H1 (cell line): ENCODE measurements around the gene MXRA7. TPM values are rescaled to one million over a fixed set of nuclear protein-coding genes. Genes with fewer than 3 reads are reported as not detected.

Experiments used
- ATF3 ChIP-seq: IDR thresholded peaks from 2 replicates; pipeline ENCODE4 v1.6.1; 2011; ENCODE audit warnings: low read depth, mild to moderate bottlenecking, low read length; ENCODE audit not compliant: insufficient read depth
- BCL11A ChIP-seq, 2 experiments: IDR thresholded peaks; one replicate each; pipeline ENCODE4 v1.6.1; 2011; ENCODE audit warnings: low read depth in 2 of 2, low read length in 2 of 2, mild to moderate bottlenecking in 2 of 2
- CBX8 ChIP-seq: fragments of 300-800, 300-1000 bp; sonication (generic); IDR thresholded peaks from 2 replicates; pipeline ENCODE4 v1.7.1; 2016; ENCODE audit warnings: low read depth, low read length, borderline replicate concordance
- CTCF ChIP-seq, 3 experiments: IDR thresholded peaks; 1 replicate in 2 of 3; 2 replicates in 1 of 3; pipeline versions ENCODE4 v1.5.1 to v1.6.1; 2011; ENCODE audit warnings: low read length in 3 of 3, mild to moderate bottlenecking in 3 of 3, inconsistent platforms in 2 of 3, low read depth in 1 of 3, moderate library complexity in 1 of 3; ENCODE audit not compliant: insufficient read depth in 1 of 3; ENCODE audit errors: control extremely low read depth in 1 of 3
- EGR1 ChIP-seq: IDR thresholded peaks from 2 replicates; pipeline ENCODE4 v1.6.1; 2011; ENCODE audit warnings: low read depth, low read length, borderline replicate concordance
- GABPA ChIP-seq: IDR thresholded peaks from 2 replicates; pipeline ENCODE4 v1.6.1; 2011; ENCODE audit warnings: mild to moderate bottlenecking, low read length, moderate library complexity, borderline replicate concordance; ENCODE audit not compliant: insufficient read depth
- HDAC2 ChIP-seq, 2 experiments: fragments of 300-600 bp in 1 of 2; sonication (generic) in 1 of 2; IDR thresholded peaks; 2 replicates each; pipeline ENCODE4 v1.6.1; 2011 to 2012; ENCODE audit warnings: low read depth in 2 of 2, low read length in 2 of 2, mild to moderate bottlenecking in 2 of 2, moderate library complexity in 2 of 2, borderline replicate concordance in 1 of 2, inconsistent platforms in 1 of 2
- HDAC6 ChIP-seq: IDR thresholded peaks from one replicate; pipeline ENCODE4 v1.7.1; 2012; ENCODE audit warnings: low read depth, mild to moderate bottlenecking, inconsistent platforms, low read length, moderate library complexity
- JUND ChIP-seq: IDR thresholded peaks from 2 replicates; pipeline ENCODE4 v1.6.1; 2011; ENCODE audit warnings: mild to moderate bottlenecking, improper control_type of control experiment, low read length
- NRF1 ChIP-seq: IDR thresholded peaks from 2 replicates; pipeline ENCODE4 v1.6.1; 2011; ENCODE audit warnings: mild to moderate bottlenecking, low read depth, low read length, improper control_type of control experiment
- PHF8 ChIP-seq: fragments of 200-600 bp; sonication (generic); conservative IDR thresholded peaks from 2 replicates; pipeline ENCODE4 v1.7.1; 2012; ENCODE audit warnings: low read depth, mild to moderate bottlenecking, inconsistent platforms, low read length, moderate library complexity
- POLR2A ChIP-seq, 2 experiments: IDR thresholded peaks; 1 replicate in 1 of 2; 2 replicates in 1 of 2; pipeline ENCODE4 v1.6.1; 2011; ENCODE audit warnings: low read depth in 2 of 2, low read length in 2 of 2, mild to moderate bottlenecking in 2 of 2; ENCODE audit errors: control extremely low read depth in 1 of 2
- RBBP5 ChIP-seq: IDR thresholded peaks from 2 replicates; pipeline ENCODE4 v1.7.1; 2012; ENCODE audit warnings: low read depth, mild to moderate bottlenecking, inconsistent platforms, low read length, moderate library complexity, borderline replicate concordance
- RFX5 ChIP-seq: IDR thresholded peaks from 2 replicates; pipeline ENCODE4 v1.6.1; 2011; ENCODE audit warnings: low read depth, low read length, improper control_type of control experiment, borderline replicate concordance
- SP1 ChIP-seq: IDR thresholded peaks from 2 replicates; pipeline ENCODE4 v1.6.1; 2011; ENCODE audit warnings: low read depth, low read length
- SP2 ChIP-seq: IDR thresholded peaks from 2 replicates; pipeline ENCODE4 v1.6.1; 2012; ENCODE audit warnings: mild to moderate bottlenecking, low read length, inconsistent platforms
- TAF1 ChIP-seq: IDR thresholded peaks from 2 replicates; pipeline ENCODE4 v1.6.1; 2011; ENCODE audit warnings: mild to moderate bottlenecking, low read depth, low read length
- TEAD4 ChIP-seq: IDR thresholded peaks from 2 replicates; pipeline ENCODE4 v1.6.1; 2012; ENCODE audit warnings: low read depth, low read length, inconsistent platforms, mixed read lengths
- USF2 ChIP-seq: IDR thresholded peaks from 2 replicates; pipeline ENCODE4 v1.6.1; 2011; ENCODE audit warnings: low read length, improper control_type of control experiment
- YY1 ChIP-seq: IDR thresholded peaks from 2 replicates; pipeline ENCODE4 v1.6.1; 2011; ENCODE audit warnings: low read depth, mild to moderate bottlenecking, low read length
- polyA plus RNA-seq, 7 experiments: library from polyadenylated mRNA; depleted of rRNA in 3 of 7; stranded (reverse) in 5 of 7; unstranded in 2 of 7; fragments of >200 nt in 5 of 7; fragments of 200-250 nt in 2 of 7; gene quantifications; 1 replicate in 5 of 7; 2 replicates in 1 of 7; 4 replicates in 1 of 7; pipeline versions ENCODE4 v1.2.1 to v1.2.3, GENCODE V29; 2011 to 2013; ENCODE audit warnings: missing spikeins in 2 of 7, mixed read lengths in 2 of 7
- total RNA-seq: library from RNA; stranded (reverse); fragmentation: NEBNext Ultra II Directional; extraction: Animal tissue kit (Norgen Biotek cat#: 25700); gene quantifications from 2 replicates; pipeline ENCODE4 v1.2.1, GENCODE V29; 2021

The MXRA7 gene
- total and polyA plus RNA-seq, 2 of the 8 experiments (the other 6 are each of a cell fraction or from before 2014, with no cell fraction given) = 17.8 to 26.6 TPM

GRCh38 chr17:76707985-76708807 is 2.6 kb downstream of the MXRA7 start (continued):
- peak; percentile 81 to 89 (median 84) for TF ChIP-seq CTCF (IDR thresholded peaks at IDR 0.05; ENCODE audit: control extremely low read depth in 1 of 3, insufficient read depth in 1 of 3, low read depth in 1 of 3, low read length in 3 of 3)
- TF ChIP-seq JUND = no peak
- TF ChIP-seq TAF1 = 0 out of 2 replicates have a peak, but pooled peaks have one; percentile 21
- no peak for TF ChIP-seq POLR2A (IDR thresholded peaks at IDR 0.05; ENCODE audit: control extremely low read depth in 1 of 2, low read depth in 2 of 2, low read length in 2 of 2)
- TF ChIP-seq GABPA = no peak
- TF ChIP-seq BCL11A (IDR thresholded peaks at IDR 0.05; ENCODE audit: low read depth in 2 of 2, low read length in 2 of 2) = no peak
- TF ChIP-seq TEAD4 = no peak
- TF ChIP-seq YY1 = 0 out of 2 replicates have a peak, but pooled peaks have one; percentile 28
- TF ChIP-seq CBX8 = no peak
- TF ChIP-seq NRF1 = no peak
- no peak for TF ChIP-seq SP1
- TF ChIP-seq HDAC6 = no peak
- no peak; the same call in 1 of the 2 replicates for TF ChIP-seq RBBP5
- TF ChIP-seq ATF3 = no peak
- TF ChIP-seq SP2 = no peak
- TF ChIP-seq PHF8 = no peak
- no peak; a peak in 1 of 4 replicates for TF ChIP-seq HDAC2 (IDR thresholded peaks at IDR 0.05; ENCODE audit: borderline replicate concordance in 1 of 2, low read depth in 2 of 2, low read length in 2 of 2)
- TF ChIP-seq USF2 = no peak
- no peak for TF ChIP-seq EGR1
- TF ChIP-seq RFX5 = no peak
